HG03025 (cell line): Measurements from ENCODE around the gene ADARB1.

ENCODE experiments used
- ATAC-seq: cut with Tn5 transposase; IDR thresholded peaks from one replicate; pipeline ENCODE4 v1.9.1; 2021; ENCODE audit warnings: mild to moderate bottlenecking, moderate library complexity; ENCODE audit not compliant: unreplicated experiment, low FRiP score

ADARB1 gene

GRCh38 chr21:45037986-45038385, 36.4 kb upstream of the ADARB1 start:
- no peak for ATAC-seq

DNA sequence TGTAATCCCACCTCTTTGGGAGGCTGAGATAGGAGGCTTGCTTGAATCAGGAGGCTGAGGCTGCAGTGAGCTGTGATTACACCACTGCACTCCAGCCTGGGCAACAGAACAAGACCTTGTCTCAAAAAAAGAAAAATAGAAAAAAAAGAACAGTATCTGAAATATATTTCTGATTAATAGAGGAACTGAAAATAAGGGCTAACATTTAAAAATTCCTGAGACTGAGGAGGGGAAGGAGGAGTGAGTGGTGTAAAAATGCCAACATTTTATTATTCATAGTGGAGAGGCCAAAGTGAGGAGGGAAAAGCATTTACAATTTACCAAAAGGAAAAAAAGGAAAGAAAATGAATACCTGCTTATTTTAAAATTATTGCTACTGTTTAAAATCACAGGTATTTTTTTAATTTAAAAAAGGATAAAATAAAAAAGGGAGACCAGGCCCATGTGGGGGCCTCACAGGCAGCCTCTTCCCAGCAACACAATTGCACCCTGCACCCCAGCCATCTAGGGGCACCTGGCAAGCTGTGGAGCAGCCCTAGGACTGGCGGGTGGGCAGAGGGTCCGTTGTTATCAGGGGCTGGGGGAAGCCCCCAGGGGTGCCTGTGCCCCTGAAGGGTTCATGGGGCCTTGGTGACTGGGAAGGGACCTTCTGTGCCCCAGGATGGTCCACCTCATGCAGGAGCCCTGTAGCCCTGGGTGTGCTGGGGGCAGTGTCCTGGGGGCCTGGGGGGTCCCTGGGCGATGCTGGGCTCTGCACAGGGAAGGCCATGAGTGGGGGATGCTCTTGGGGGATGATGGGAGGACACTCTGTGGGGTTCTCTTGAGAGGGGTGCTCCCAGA, 34.8 kb upstream of the ADARB1 start:
- ATAC-seq, result no peak

- no peak for ATAC-seq
Observed at GRCh38 chr21:45040157-45040711, 34.1 kb upstream of the ADARB1 start.

GRCh38 chr21:45040739-45041138, 33.6 kb upstream of the ADARB1 start:
- no peak for ATAC-seq

GRCh38 chr21:45041351-45041805, 33.0 kb upstream of the ADARB1 start:
- ATAC-seq, result no peak

GRCh38 chr21:45041984-45042663, 32.3 kb upstream of the ADARB1 start:
- ATAC-seq, result no peak

DNA sequence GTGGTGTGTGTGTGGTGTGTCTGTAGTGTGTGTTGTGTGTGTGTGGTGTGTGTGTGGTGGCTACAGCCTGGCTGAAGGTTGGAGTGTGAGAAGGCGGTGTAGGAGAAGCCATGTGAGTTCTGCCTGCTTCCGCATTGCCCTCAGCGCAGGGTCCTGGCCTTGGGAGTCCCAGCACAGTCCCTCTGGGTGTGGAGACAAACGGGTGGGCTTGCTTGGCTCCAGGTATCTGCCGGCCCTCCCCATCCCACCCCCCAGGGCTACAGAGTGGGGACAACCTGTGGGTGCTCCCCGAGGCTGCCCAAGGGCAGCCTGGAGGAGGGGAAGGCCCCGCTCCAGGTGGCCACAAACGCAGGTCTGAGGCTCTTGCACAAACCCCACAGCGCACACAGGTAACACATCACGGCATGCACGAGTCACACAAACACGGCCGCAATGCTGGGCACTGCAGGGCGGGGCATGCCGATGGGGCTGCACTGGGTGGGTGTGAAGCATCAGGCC, 31.7 kb upstream of the ADARB1 start:
- no peak for ATAC-seq

DNA sequence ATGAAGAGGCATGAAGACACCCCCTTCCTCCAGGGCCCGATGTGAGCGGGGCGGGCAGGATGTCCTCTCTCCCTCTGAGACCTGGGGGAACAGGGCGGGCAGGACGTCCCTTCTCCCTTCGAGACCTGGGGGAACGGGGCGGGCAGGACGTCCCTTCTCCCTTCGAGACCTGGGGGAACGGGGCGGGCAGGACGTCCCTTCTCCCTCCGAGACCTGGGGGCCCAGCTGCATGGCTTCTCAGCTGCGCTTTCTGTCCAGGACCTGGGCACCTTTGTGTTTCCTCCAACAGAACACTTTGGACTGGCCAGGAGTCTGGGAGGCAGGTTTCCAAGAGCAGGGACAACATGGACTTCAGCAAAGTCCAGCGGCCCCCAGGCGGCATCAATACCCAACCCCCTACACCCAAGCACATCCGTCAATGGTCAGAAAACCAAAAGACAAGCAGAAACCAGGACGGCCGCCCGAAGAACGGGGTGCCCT, 30.8 kb upstream of the ADARB1 start:
- ATAC-seq, result no peak

DNA sequence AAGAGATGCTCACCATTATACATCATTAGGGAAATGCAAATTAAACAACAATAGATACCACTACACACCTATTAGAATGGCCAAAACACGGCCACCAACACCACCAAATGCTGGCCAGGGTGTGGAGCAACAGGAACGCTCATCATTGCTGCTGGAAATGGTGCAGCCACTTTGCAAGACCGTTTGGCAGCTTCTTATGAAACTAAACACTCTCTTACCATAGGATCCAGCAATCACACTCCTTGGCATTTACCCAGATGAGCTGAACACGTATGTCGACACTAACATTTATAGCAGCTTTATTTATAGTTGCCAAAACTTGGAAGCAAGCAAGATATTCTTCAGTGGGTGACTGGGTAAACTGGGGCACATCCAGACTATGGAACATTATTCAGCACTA, 28.9 kb upstream of the ADARB1 start:
- ATAC-seq, result no peak

DNA sequence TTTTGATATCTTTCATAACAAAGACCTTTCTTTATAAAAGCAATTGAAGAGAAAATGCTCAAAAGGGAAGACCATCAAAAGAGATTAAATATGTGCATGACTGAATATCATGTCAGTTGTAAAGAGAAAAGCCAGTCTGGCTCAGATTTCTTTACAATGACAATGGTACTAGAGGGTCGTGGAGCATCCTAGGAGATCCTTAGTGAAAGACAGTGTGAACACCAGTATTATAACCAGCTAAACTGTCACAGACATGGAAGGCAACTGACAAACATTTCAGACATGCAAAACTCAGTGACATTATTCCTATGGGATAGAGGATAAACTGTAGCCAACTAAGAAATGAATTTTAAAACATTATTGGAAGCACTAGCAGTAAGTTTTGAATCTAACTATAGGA, 27.1 kb upstream of the ADARB1 start:
- no peak for ATAC-seq

DNA sequence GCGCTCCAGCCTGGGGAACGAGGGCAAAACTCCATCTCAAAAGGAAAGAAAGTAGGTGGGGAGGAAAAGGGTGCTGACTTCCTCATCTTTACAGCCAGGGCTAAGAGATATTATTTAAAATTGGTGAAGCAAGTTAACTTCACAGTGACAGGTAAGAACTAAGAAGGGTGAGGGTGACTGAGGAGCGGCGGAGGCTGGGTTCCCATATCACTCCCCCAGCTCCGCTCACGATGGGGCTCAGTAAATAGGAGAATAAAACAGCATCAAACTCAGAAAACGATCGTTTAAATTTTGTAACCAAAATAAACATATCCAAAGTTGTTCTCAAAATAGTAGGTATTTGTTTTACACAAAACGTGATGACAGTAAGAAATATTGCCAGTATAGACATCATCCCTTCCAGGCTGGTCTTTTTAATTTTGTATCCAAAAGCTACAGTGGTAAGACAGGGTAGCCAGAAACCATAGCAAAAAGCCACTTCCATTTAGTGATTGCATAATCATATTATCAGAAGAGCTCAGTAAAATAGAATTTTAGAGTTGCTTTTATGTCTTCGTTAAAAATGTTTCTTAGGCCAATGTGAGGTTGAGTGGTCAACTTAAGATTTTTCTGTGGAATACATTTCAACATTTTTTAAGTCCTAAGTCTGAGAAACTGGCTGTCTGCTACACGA, 26.2 kb upstream of the ADARB1 start:
- ATAC-seq, result no peak

DNA sequence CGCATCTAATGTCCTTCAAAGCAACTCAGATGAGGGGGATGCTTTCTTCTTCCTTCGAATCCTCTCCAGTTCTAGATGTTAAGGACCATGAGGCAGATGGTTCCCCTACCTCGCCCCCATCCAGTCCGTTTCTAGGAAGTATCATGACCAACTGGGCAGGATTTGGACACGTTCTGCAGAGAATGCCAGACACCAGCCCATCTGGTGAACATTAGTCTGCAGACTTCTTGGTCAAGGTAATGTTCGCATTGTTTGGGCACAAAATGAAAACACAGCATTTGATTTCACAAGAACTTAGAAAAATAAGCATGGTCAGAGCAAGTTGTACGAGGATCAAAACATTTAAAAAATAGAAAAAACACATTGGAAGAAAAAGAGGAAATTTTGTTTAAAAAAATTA, 25.4 kb upstream of the ADARB1 start:
- ATAC-seq, result no peak

- no peak for ATAC-seq
Observed at GRCh38 chr21:45049714-45050344, 24.6 kb upstream of the ADARB1 start.

GRCh38 chr21:45050345-45050796, 24.0 kb upstream of the ADARB1 start:
- ATAC-seq, result no peak

DNA sequence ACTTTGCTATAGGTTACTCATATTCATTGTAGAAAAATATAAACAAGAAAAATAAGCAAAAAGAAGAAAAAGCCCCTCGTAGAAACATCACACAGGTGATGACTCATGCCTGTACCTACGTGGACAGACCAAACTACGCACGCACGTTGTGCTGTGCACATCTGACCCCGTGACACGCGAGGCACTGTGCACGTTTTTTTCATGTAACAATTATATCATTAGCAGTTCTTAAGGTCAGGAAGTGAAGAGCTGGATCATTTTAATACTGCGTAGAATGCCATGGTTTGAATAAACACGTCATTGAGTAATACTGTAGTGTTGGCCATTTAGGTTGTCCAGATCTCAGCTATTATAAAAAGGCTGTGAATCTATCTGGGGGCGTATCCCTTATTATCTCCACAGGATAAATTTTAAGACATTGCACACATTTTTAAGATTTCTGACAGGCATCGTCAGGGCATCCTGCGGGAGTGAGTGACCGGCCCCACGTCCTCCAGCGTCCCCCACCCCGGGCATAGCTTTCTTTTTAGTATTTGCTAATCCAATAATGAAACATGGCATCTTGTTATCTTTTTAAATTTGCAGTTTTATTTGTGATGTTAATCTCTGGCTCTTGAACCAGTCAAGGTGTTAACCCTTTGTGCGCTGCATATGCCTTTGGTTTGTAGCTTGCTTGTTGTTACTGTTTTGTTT, 23.4 kb upstream of the ADARB1 start:
- no peak for ATAC-seq

- no peak for ATAC-seq
Observed at GRCh38 chr21:45051580-45052434, 22.6 kb upstream of the ADARB1 start.

DNA sequence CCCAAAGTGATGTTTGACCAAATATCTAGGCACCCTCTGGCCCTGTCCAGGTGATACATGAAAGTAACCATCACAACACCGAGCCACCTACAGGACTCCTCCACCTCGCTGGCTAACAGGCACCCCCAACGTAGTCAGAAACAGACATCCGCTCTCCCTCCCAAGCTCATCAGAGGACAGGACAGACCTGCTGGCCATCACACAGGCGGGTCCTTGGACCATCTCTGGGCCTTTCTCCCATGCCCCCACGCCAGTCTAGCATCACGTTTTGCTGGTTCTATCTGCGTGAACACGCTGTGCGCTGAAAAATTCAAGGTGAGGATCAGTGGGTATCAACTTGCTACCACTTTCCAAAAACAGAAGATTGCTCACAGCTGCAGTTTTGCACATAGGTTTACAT, 21.4 kb upstream of the ADARB1 start:
- ATAC-seq, result no peak

- no peak for ATAC-seq
Observed at GRCh38 chr21:45053561-45054226, 20.7 kb upstream of the ADARB1 start.
